HepG2 (cell line): ENCODE data around the gene PAQR6. TPM values are rescaled to one million over a fixed set of nuclear protein-coding genes. Genes with fewer than 3 reads are reported as not detected.

ENCODE experiments used
- EHMT2 ChIP-seq: fragments of 200-600 bp; sonication (generic); IDR thresholded peaks from 2 replicates; pipeline ENCODE4 v1.7.0; 2017; ENCODE audit warnings: antibody characterized with exemption, low read depth, low read length, borderline replicate concordance
- FOXM1 ChIP-seq: sonication (generic); formaldehyde crosslinking; IDR thresholded peaks from 2 replicates; pipeline ENCODE4 v1.5.0; 2020; ENCODE audit warnings: missing genetic modification reagents
- GATA4 ChIP-seq: sonication (generic); IDR thresholded peaks from 2 replicates; pipeline ENCODE4 v1.6.1; 2016; ENCODE audit warnings: antibody characterized with exemption, low read depth, borderline replicate concordance
- GATAD1 ChIP-seq: IDR thresholded peaks from 2 replicates; pipeline ENCODE4 v1.6.1; 2016; ENCODE audit warnings: missing genetic modification reagents, missing compliant biosample characterization
- GTF2F1 ChIP-seq: fragments of 150-350 bp; IDR thresholded peaks from 2 replicates; pipeline ENCODE4 v1.6.1; 2014; ENCODE audit warnings: low read length
- NFRKB ChIP-seq: fragments of 450-650 bp; IDR thresholded peaks from 2 replicates; pipeline ENCODE4 v1.6.1; 2017
- NRL ChIP-seq: sonication (generic); formaldehyde crosslinking; IDR thresholded peaks from 2 replicates; pipeline ENCODE4 v1.5.0; 2020; ENCODE audit warnings: missing genetic modification reagents, mild to moderate bottlenecking, moderate library complexity, borderline replicate concordance
- SALL1 ChIP-seq: sonication (generic); formaldehyde crosslinking; IDR thresholded peaks from 2 replicates; pipeline ENCODE4 v1.8.0; 2022; ENCODE audit warnings: mild to moderate bottlenecking, missing genetic modification reagents
- SIN3A ChIP-seq: IDR thresholded peaks from 2 replicates; pipeline ENCODE4 v1.6.1; 2011; ENCODE audit warnings: low read depth, mild to moderate bottlenecking, control low read depth, low read length, borderline replicate concordance
- SRSF1 ChIP-seq: fragments of 200-400 bp; formaldehyde crosslinking; optimal IDR thresholded peaks from 2 replicates; pipeline ENCODE3; 2017; ENCODE audit warnings: mild to moderate bottlenecking, low read depth, low read length, moderate library complexity
- TOPORS ChIP-seq: sonication (generic); formaldehyde crosslinking; IDR thresholded peaks from 2 replicates; pipeline ENCODE4 v1.8.0; 2023; ENCODE audit warnings: mild to moderate bottlenecking, missing genetic modification reagents
- ZBTB8A ChIP-seq: sonication (generic); formaldehyde crosslinking; IDR thresholded peaks from 2 replicates; pipeline ENCODE4 v1.4.0; 2020; ENCODE audit warnings: mild to moderate bottlenecking, low read depth, missing genetic modification reagents, borderline replicate concordance
- ZNF224 ChIP-seq: sonication (generic); formaldehyde crosslinking; IDR thresholded peaks from 2 replicates; pipeline ENCODE4 v1.5.0; 2020; ENCODE audit warnings: mild to moderate bottlenecking, missing genetic modification reagents
- ZNF264 ChIP-seq: sonication (generic); formaldehyde crosslinking; IDR thresholded peaks from 2 replicates; pipeline ENCODE4 v1.4.0; 2020; ENCODE audit warnings: missing genetic modification reagents
- ZNF431 ChIP-seq: sonication (generic); formaldehyde crosslinking; IDR thresholded peaks from 2 replicates; pipeline ENCODE4 v1.9.0; 2022; ENCODE audit warnings: missing genetic modification reagents, low read depth, mild to moderate bottlenecking, borderline replicate concordance
- ZNF550 ChIP-seq: sonication (generic); formaldehyde crosslinking; IDR thresholded peaks from 2 replicates; pipeline ENCODE4 v1.4.0; 2020; ENCODE audit warnings: mild to moderate bottlenecking, missing genetic modification reagents, borderline replicate concordance
- polyA plus RNA-seq, 8 experiments: library from polyadenylated mRNA; depleted of rRNA in 3 of 8; stranded (reverse) in 7 of 8; unstranded in 1 of 8; fragments of >200 nt; fragmentation: Illumina TruSeq in 4 of 8; extraction: Trizol in 4 of 8; gene quantifications; 2 replicates each; pipeline versions ENCODE4 v1.2.1 to v1.2.3, GENCODE V29; 2011 to 2016; ENCODE audit warnings: low read depth in 4 of 8, missing spikeins in 1 of 8, mixed read lengths in 1 of 8; ENCODE audit not compliant: insufficient read depth in 1 of 8
- total RNA-seq, 5 experiments: library from RNA; depleted of rRNA; stranded (reverse); fragments of >200 nt; fragmentation: Illumina TruSeq; extraction: Trizol; gene quantifications; 2 replicates each; pipeline ENCODE4 v1.2.3, GENCODE V29; 2016; ENCODE audit warnings: low read depth in 1 of 5
- TF ChIP-seq, protein P1 (sequence below): sonication (generic); formaldehyde crosslinking; IDR thresholded peaks from 2 replicates; pipeline ENCODE4 v1.5.0; 2020; ENCODE audit warnings: missing genetic modification reagents
- TF ChIP-seq, protein P2 (sequence below): sonication (generic); formaldehyde crosslinking; IDR thresholded peaks from 2 replicates; pipeline ENCODE4 v1.8.0; 2023; ENCODE audit warnings: mild to moderate bottlenecking, missing genetic modification reagents
- TF ChIP-seq, protein P3 (sequence below): sonication (generic); formaldehyde crosslinking; IDR thresholded peaks from 2 replicates; pipeline ENCODE4 v1.4.0; 2020; ENCODE audit warnings: mild to moderate bottlenecking, missing genetic modification reagents
- TF ChIP-seq, protein P4 (sequence below): fragments of 450-650 bp; IDR thresholded peaks from 2 replicates; pipeline ENCODE4 v1.6.1; 2017; ENCODE audit warnings: mild to moderate bottlenecking

Gene PAQR6
- total and polyA plus RNA-seq, 2 of the 13 experiments (the other 11 are each of a cell fraction or from before 2014, with no cell fraction given): 0.82 to 1.4 TPM

DNA sequence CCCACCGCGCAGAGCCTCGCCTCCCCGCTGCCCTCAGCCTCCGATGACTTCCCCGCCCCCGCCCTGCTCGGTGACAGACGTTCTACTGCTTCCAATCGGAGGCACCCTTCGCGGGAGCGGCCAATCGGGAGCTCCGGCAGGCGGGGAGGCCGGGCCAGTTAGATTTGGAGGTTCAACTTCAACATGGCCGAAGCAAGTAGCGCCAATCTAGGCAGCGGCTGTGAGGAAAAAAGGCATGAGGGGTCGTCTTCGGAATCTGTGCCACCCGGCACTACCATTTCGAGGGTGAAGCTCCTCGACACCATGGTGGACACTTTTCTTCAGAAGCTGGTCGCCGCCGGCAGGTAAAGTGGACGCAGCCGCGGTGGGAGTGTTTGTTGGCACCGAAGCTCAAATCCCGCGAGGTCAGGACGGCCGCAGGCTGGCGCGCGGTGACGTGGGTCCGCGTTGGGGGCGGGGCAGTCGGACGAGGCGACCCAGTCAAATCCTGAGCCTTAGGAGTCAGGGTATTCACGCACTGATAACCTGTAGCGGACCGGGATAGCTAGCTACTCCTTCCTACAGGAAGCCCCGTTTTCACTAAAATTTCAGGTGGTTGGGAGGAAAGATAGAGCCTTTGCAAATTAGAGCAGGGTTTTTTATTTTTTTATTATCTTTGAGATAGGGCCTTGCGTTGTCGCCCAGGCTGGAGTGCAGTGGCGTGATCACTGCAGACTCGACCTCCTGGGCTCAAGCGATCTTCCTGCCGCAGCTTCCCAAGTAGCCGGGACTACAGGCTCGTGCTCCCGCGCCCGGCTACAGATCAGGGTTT lies 34.8 kb downstream of the PAQR6 start, which contains the start of gene PMF1 (continued):
- TF ChIP-seq EHMT2: no peak
- peak; percentile 79; the same call in 1 of the 2 replicates for TF ChIP-seq SIN3A
- TF ChIP-seq, protein P1, sequence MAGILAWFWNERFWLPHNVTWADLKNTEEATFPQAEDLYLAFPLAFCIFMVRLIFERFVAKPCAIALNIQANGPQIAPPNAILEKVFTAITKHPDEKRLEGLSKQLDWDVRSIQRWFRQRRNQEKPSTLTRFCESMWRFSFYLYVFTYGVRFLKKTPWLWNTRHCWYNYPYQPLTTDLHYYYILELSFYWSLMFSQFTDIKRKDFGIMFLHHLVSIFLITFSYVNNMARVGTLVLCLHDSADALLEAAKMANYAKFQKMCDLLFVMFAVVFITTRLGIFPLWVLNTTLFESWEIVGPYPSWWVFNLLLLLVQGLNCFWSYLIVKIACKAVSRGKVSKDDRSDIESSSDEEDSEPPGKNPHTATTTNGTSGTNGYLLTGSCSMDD (CRISPR knock-in tag): no peak
- TF ChIP-seq ZNF224: peak; percentile 77; the same call in 1 of the 2 replicates
- TF ChIP-seq TOPORS (CRISPR knock-in tag): peak; percentile 61; the same call in 1 of the 2 replicates
- TF ChIP-seq FOXM1 (CRISPR knock-in tag): no peak
- TF ChIP-seq, protein P2, sequence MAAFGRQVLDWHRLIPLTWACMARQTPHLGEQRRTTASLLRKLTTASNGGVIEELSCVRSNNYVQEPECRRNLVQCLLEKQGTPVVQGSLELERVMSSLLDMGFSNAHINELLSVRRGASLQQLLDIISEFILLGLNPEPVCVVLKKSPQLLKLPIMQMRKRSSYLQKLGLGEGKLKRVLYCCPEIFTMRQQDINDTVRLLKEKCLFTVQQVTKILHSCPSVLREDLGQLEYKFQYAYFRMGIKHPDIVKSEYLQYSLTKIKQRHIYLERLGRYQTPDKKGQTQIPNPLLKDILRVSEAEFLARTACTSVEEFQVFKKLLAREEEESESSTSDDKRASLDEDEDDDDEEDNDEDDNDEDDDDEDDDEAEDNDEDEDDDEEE (CRISPR knock-in tag): no peak
- no peak for TF ChIP-seq NRL (CRISPR knock-in tag)
- TF ChIP-seq NFRKB: peak; percentile 80; the same call in 1 of the 2 replicates
- TF ChIP-seq GATA4: no peak; the same call in 1 of the 2 replicates
- TF ChIP-seq GTF2F1: no peak
- peak; percentile 89 for TF ChIP-seq GATAD1
- TF ChIP-seq, protein P3, sequence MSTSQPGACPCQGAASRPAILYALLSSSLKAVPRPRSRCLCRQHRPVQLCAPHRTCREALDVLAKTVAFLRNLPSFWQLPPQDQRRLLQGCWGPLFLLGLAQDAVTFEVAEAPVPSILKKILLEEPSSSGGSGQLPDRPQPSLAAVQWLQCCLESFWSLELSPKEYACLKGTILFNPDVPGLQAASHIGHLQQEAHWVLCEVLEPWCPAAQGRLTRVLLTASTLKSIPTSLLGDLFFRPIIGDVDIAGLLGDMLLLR (CRISPR knock-in tag): 0 out of 2 replicates have a peak, but pooled peaks have one; percentile 21
- peak; percentile 61; the same call in 1 of the 2 replicates for TF ChIP-seq ZBTB8A
- TF ChIP-seq SALL1 (CRISPR knock-in tag): peak; percentile 80
- no peak for TF ChIP-seq ZNF431
- TF ChIP-seq, protein P4, sequence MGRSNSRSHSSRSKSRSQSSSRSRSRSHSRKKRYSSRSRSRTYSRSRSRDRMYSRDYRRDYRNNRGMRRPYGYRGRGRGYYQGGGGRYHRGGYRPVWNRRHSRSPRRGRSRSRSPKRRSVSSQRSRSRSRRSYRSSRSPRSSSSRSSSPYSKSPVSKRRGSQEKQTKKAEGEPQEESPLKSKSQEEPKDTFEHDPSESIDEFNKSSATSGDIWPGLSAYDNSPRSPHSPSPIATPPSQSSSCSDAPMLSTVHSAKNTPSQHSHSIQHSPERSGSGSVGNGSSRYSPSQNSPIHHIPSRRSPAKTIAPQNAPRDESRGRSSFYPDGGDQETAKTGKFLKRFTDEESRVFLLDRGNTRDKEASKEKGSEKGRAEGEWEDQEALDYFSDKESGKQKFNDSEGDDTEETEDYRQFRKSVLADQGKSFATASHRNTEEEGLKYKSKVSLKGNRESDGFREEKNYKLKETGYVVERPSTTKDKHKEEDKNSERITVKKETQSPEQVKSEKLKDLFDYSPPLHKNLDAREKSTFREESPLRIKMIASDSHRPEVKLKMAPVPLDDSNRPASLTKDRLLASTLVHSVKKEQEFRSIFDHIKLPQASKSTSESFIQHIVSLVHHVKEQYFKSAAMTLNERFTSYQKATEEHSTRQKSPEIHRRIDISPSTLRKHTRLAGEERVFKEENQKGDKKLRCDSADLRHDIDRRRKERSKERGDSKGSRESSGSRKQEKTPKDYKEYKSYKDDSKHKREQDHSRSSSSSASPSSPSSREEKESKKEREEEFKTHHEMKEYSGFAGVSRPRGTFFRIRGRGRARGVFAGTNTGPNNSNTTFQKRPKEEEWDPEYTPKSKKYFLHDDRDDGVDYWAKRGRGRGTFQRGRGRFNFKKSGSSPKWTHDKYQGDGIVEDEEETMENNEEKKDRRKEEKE: no peak
- peak; percentile 52; the same call in 1 of the 2 replicates for TF ChIP-seq ZNF264 (CRISPR knock-in tag)
- TF ChIP-seq ZNF550: no peak
- peak; percentile 95 for TF ChIP-seq SRSF1
